Tongue (tissue), 2 donors: ENCODE results near the gene MYBBP1A. TPM values are rescaled to one million over a fixed set of nuclear protein-coding genes. Genes with fewer than 3 reads are reported as not detected.
"Not testable (repeated sequence)": the region's sequence is repeated elsewhere in the genome, so short reads cannot be mapped to it uniquely, and the experiment has no call there.

Source experiments
- DNase-seq: peaks from one replicate; pipeline ENCODE4 v3.0.0-alpha.2; 2015
- total RNA-seq: library from RNA; depleted of rRNA; stranded (reverse); fragments of >200 nt; gene quantifications from one replicate; pipeline ENCODE4 v1.2.3, GENCODE V29; 2014

The MYBBP1A gene
- total RNA-seq, 1 donor from 2014 or later = 25.7 TPM

- no peak for DNase-seq
Measured at GRCh38 chr17:4588391-4588790, 33.2 kb upstream of the MYBBP1A start.

DNA sequence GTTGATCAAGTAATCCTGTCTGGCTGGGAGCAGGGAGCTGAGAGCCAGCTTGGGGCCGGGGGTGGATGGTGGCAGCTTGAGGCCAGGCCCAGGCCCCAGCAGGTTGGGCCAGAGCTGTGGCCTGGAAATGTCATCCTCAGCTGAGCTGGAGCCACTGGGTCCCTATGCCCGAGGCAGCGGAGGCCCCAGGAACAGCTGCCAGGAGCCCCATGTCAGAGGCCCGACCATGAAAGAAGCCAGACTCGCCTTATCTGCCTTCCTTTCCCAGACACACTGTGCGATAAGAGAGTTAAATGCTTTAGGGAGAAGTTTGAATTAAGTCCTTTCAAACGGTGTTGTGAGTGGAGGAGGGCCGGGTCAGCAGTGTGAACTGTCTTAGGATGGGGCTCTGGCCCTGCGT is 32.6 kb upstream of the MYBBP1A start:
- no peak for DNase-seq

DNA sequence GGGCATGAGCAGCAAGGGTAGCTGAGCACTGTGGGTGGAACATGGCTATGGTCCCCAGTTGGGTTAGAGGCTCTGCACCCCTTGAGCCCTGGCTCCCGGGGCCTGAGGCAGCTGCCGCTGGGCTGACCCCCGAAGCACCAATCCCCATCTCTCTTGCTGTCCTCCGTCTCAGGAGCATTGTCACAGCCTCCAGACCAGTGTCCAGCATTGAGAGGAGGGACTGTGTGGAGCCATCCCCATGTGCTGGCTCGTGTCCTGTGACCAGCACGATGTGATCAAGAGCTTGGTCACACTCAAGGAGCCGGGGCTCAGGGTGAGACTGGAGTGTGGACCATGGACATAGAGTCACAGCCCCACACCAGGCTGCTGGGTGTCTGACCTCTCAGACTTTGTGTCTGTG is 32.0 kb upstream of the MYBBP1A start:
- DNase-seq = no peak

DNA sequence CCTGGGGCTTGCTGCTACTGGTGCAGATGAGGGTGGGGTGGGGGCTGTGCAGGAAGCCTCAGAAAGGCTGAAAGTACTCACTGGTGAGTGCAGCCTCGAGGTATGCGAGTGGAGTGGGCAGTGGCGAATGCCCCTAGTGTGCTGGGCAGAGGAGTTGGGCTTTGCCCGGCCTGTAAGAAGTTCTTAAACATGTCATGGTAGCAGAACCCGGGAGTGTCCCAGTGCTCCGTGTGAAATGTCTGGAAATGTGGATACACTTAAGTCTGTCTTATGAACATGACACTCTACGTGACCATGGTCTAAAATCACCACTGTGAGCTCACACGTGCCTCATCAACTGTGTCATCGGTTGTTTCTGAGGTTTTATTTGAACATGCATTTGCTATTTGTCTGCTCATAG is 30.9 kb upstream of the MYBBP1A start:
- DNase-seq = peak; percentile 57

GRCh38 chr17:4585638-4585994 is 30.4 kb upstream of the MYBBP1A start:
- DNase-seq = peak; percentile 68

- DNase-seq = no peak
Measured at GRCh38 chr17:4584917-4585637, 29.9 kb upstream of the MYBBP1A start.

DNA sequence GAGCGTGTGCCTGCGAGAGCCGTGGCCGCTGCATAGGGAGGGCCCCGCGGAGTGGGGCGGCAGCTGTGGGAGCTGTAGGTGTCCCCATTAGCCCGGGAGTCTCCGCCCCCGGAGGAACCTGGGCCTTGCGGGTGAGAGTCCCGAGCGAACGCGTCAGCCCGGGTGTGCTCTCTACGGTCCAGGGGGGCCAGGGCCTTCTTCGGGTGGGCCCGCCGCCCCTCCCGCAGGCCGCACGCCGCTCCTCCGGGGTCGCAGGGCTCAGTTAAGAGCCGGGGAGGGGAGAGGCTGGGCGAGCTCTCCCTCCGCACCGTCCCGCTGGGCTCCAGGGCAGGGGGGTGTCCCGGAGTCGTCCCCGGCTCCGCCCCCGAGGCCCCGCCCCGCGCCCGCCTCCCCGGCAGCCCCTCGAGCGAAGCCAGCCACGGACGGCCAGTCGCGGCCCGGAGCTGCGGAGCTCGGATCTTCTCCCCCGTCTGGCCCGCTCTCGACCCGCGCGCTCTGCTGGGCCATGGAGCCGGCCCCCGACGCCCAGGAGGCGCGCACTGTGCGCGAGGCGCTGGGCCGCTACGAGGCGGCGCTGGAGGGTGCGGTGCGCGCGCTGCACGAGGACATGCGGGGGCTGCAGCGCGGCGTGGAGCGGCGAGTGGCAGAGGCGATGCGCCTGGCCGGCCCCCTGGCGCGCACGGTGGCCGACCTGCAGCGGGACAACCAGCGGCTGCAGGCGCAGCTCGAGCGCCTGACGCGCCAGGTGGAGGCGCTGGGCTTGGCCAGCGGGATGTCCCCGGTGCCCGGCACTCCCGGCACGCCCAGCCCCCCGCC is 29.1 kb upstream of the MYBBP1A start, which contains the start of gene SMTNL2:
Gene SMTNL2 (plus strand): TSS at position 429 of the 816 bp plus-strand sequence. CDS start 77 bp downstream, at position 506.
- peak; percentile 84 for DNase-seq

- DNase-seq = peak; percentile 81
Measured at GRCh38 chr17:4583782-4584100, 28.6 kb upstream of the MYBBP1A start.

DNA sequence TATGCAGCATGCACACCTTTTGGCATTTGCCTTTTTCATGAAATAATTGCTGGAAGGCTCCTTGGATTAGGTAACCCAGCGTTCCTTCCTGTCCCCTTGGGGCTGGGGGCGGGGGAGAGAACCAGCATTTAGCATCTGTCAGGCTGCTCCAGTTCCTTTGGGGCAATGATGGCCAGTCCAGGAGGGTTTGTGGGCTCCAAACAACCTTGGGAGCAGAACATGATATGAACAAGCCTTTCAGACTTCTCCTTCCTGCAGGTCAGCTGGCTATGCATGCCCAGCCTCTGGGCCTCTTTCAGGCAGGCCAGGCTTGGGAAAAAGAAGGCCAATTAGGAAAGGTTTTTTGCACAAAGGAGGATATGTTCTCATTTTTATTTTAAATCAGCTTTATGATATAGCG is 28.0 kb upstream of the MYBBP1A start:
- DNase-seq = no peak

- no peak for DNase-seq
Measured at GRCh38 chr17:4582691-4583090, 27.5 kb upstream of the MYBBP1A start.

GRCh38 chr17:4582101-4582501 is 26.9 kb upstream of the MYBBP1A start:
- no peak for DNase-seq

DNA sequence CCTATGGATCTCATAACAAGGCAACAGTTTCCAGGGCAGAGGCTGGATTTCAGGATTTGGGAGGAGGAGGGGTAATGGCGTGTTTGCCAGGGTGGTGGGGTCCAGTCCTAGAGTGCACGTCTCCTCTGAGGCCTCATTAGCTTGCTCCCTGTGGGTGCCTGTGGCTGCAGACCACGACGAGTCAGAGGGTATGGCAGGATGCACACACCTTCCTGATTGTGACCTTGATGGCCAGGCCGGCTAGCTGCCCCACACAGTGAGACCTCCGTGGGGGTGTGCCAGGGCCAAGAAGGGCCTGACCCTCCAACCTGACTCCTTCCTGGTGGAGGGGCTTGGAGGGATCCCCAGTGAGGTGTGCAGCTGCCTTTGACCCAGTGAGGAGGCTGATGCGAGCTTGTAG is 25.1 kb upstream of the MYBBP1A start:
- no peak for DNase-seq

DNA sequence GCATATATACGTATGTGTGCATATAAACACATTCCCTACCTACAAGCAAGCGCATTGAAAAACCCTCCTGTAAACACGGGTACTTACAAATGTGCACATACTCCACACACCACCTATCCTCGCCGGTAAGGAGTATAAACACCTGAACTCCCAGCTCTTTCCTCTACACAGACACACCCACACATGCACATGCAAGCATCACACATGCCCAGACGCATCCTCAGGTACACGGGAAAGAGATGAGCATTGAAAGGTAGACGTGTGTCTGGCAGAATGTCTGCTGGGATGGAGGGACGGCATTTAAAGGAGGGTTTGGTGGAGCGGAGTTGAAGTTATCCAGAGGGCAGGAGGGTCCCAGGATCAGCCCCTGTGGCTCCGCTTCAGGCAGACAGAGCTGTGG is 24.5 kb upstream of the MYBBP1A start:
- DNase-seq = no peak

- not testable (repeated sequence) for DNase-seq
Measured at GRCh38 chr17:4578349-4578748, 23.2 kb upstream of the MYBBP1A start.

DNA sequence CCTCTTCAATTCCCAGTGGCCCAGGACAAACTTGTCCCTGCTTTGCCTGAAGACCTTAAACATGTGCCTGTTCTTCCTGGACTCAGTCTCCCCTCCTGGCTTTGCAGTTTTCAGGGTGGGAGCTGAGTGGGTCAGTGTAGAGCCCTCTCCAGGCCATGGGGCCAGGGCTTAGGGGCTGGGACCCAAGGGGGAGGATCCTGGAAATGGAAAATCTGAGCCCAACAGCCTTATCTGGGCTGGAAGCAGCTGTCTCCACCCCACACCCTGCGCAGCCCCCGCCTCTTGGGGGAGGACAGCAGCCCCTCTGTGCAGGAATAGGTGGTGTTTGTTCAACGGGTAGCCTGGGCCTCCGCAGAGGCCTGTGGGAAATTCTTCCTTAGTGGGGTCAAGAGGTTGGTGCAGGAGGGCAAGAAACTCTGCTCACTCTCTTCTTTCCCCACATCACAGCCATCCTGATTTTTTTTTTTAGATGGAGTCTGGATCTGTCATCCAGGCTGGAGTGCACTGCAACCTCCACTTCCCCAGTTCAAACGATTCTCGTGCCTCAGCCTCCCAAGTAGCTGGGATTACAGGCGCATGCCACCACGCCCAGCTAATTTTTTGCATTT is 22.3 kb upstream of the MYBBP1A start:
- no peak for DNase-seq

- peak; percentile 82 for DNase-seq
Measured at GRCh38 chr17:4576729-4577322, 21.6 kb upstream of the MYBBP1A start.

GRCh38 chr17:4576161-4576558 is 21.0 kb upstream of the MYBBP1A start:
- DNase-seq = no peak

GRCh38 chr17:4574448-4575045 is 19.4 kb upstream of the MYBBP1A start:
- no peak for DNase-seq

DNA sequence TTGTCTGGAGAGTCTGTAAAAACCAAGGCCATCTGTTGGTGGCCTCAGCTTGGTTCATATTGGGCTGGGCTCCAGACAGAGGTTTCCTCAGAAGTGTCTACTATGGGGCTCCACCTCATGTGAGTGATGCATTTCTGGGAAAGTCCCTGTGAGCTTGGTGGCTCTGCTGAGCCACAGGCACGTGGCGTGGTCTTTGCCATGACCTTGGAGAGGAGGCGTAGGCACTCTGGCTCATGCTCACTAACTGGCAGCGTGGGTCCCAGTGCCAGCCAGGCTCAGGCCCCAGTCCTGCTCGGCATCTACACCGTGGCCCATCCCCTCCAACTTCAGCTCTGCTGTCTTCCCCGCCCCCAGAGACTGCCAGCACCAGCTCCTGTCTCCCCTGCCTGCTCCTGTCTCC is 18.5 kb upstream of the MYBBP1A start:
- no peak for DNase-seq

- no peak for DNase-seq
Measured at GRCh38 chr17:4573115-4573514, 17.9 kb upstream of the MYBBP1A start.

- no peak for DNase-seq
Measured at GRCh38 chr17:4572131-4572530, 16.9 kb upstream of the MYBBP1A start.

- no peak for DNase-seq
Measured at GRCh38 chr17:4569591-4569990, 14.4 kb upstream of the MYBBP1A start.

- peak; percentile 88 for DNase-seq
Measured at GRCh38 chr17:4566785-4567184, 11.6 kb upstream of the MYBBP1A start.
